Measurements from ENCODE around the gene CA10. TPM values are rescaled to one million over a fixed set of nuclear protein-coding genes. Genes with fewer than 3 reads are reported as not detected.

Gene CA10
- total RNA-seq, 1 experiment from 2014 or later: 0.46 TPM

- no peak overlapping the region for H3K9ac ChIP-seq (ENCODE audit: extremely low read depth, insufficient read length, low read length)
- no peak overlapping the region for H3K4ac ChIP-seq (ENCODE audit: low read depth, low read length)
- no CpG with 5 or more reads among the region's 1 CpG for WGBS (ENCODE audit: extremely low coverage, insufficient read length, low lambda C conversion rate)
- H3K4me2 ChIP-seq (ENCODE audit: insufficient read depth, insufficient read length, low read length): no peak overlapping the region
- H2BK5ac ChIP-seq (ENCODE audit: insufficient read length, low read length): no peak overlapping the region
- H3T11ph ChIP-seq (ENCODE audit: low read length): no peak overlapping the region
- H3K79me1 ChIP-seq (ENCODE audit: insufficient read depth, low read depth, low read length, poor library complexity, severe bottlenecking): no peaks in the 10 kb centered on the region
- Mint-ChIP-seq H3K27me3 (ENCODE audit: low read depth) (no peaks in the 10 kb centered on the region), H3K9me3 (no peaks in the 10 kb centered on the region), H3K4me1 (no peaks in the 10 kb centered on the region), H3K4me3 (no peak overlapping the region), H3K27ac (no peak overlapping the region), H3K36me3 (ENCODE audit: insufficient read depth in 1 of 3, low read depth in 3 of 3) (no peaks in the 10 kb centered on the region; a peak in 1 of 7 replicates)
- no peak overlapping the region for H2BK120ac ChIP-seq (ENCODE audit: low read depth, low read length, poor library complexity, severe bottlenecking)
- H3K4me1 ChIP-seq (ENCODE audit: insufficient read depth, low read length): no peaks in the 10 kb centered on the region
- H3K56ac ChIP-seq (ENCODE audit: insufficient read length, low read depth, low read length): no peak overlapping the region
- no peak overlapping the region for H2AFZ ChIP-seq (ENCODE audit: low read length)
- no peaks in the 10 kb centered on the region for H4K20me1 ChIP-seq (ENCODE audit: control insufficient read depth, insufficient read depth, insufficient read length)
- H4K8ac ChIP-seq (replicated peaks; ENCODE audit: insufficient read length, low read depth, low read length): no peak overlapping the region
- no peaks in the 10 kb centered on the region for H3K23me2 ChIP-seq (ENCODE audit: insufficient read length, low read depth, low read length, poor library complexity, severe bottlenecking)
- H3K27ac ChIP-seq (ENCODE audit: insufficient read length, low read depth, low read length): no peak overlapping the region
- no peak overlapping the region for H2BK20ac ChIP-seq (ENCODE audit: low read depth, low read length, poor library complexity, severe bottlenecking)
- H3K23ac ChIP-seq (ENCODE audit: insufficient read length, low read depth, low read length): no peak overlapping the region
- no peak overlapping the region for H2BK15ac ChIP-seq (ENCODE audit: low read depth, low read length)
- no peak for TF ChIP-seq CTCF (conservative IDR thresholded peaks at IDR 0.05)
- H2BK12ac ChIP-seq (ENCODE audit: insufficient read length, low read depth, low read length): no peak overlapping the region
- no peak overlapping the region for H3K18ac ChIP-seq (ENCODE audit: insufficient read length, low read depth, low read length)
- no peak overlapping the region for H4K5ac ChIP-seq (ENCODE audit: insufficient read length, low read depth, low read length)
- no peak overlapping the region for H2AK5ac ChIP-seq (ENCODE audit: insufficient read length, low read length)
- no peak overlapping the region for H4K91ac ChIP-seq (ENCODE audit: insufficient read length, low read depth, low read length)
- DNase-seq: no peak
- no peaks in the 10 kb centered on the region for H3K9me3 ChIP-seq (ENCODE audit: control insufficient read depth, low read depth, low read length)
- no peaks in the 10 kb centered on the region for H3K27me3 ChIP-seq (ENCODE audit: insufficient read depth, low read length)
- no peak overlapping the region for H3K14ac ChIP-seq (ENCODE audit: insufficient read depth, low read length)
- no peaks in the 10 kb centered on the region for H3K79me2 ChIP-seq (ENCODE audit: insufficient read depth, low read length)
Observed at GRCh38 chr17:51761105-51761504, 397.4 kb downstream of the CA10 start.

All from H9 (cell line).